ENCODE results near the gene DOCK4.

- no peak for TF ChIP-seq REST (IDR thresholded peaks at IDR 0.05; ENCODE audit: low read depth)
- TF ChIP-seq USF1 (IDR thresholded peaks at IDR 0.05): no peak
- TF ChIP-seq EP300 (IDR thresholded peaks at IDR 0.05; ENCODE audit: borderline replicate concordance): no peak
- TF ChIP-seq CREB1 (IDR thresholded peaks at IDR 0.05; ENCODE audit: low read depth): no peak
- no peak for TF ChIP-seq YY1 (IDR thresholded peaks at IDR 0.05; ENCODE audit: low read depth)
- TF ChIP-seq MAX (IDR thresholded peaks at IDR 0.05): no peak
- no peak for TF ChIP-seq TEAD4 (IDR thresholded peaks at IDR 0.05)
These were observed 61.7 kb downstream of the DOCK4 start for GRCh38 chr7:112144284-112145059.
